Measurements from ENCODE around the gene ANKRD44.

GRCh38 chr2:197141702-197142473 is 168.7 kb downstream of the ANKRD44 start:
- TF ChIP-seq CTCF (conservative IDR thresholded peaks at IDR 0.05; ENCODE audit: low read length) (no peak), EZH2phosphoT487 (IDR thresholded peaks at IDR 0.05; ENCODE audit: borderline replicate concordance) (no peak)
